Activated T-cell treated with anti-CD3 and anti-CD28 coated beads, Interleukin-2, amount 50 U/mL, for 24 hours (primary cell): ENCODE data around the gene DUSP19.
A peak's percentile ranks its signal among the peaks of the same experiment; 100 is the strongest.

Source experiments
- DNase-seq: peaks from one replicate; pipeline ENCODE4 v3.0.0-alpha.2; 2020
- H3K27ac Mint-ChIP-seq: 2 replicates; pipeline ENCODE4 v1.8.0; 2020; ENCODE audit warnings: mild to moderate bottlenecking, mixed read lengths
- H3K27me3 Mint-ChIP-seq: 2 replicates; pipeline ENCODE4 v1.8.0; 2020; ENCODE audit warnings: mixed read lengths
- H3K36me3 Mint-ChIP-seq: 2 replicates; pipeline ENCODE4 v1.8.0; 2020; ENCODE audit warnings: low read depth, mixed read lengths
- H3K4me1 Mint-ChIP-seq: 2 replicates; pipeline ENCODE4 v1.8.0; 2020; ENCODE audit warnings: low read depth, mixed read lengths
- H3K4me3 Mint-ChIP-seq: 2 replicates; pipeline ENCODE4 v1.8.0; 2020; ENCODE audit warnings: mild to moderate bottlenecking, moderate library complexity, mixed read lengths
- H3K9me3 Mint-ChIP-seq: 2 replicates; pipeline ENCODE4 v1.8.0; 2020; ENCODE audit warnings: mixed read lengths

The DUSP19 gene

GRCh38 chr2:183126635-183127034 is 48.1 kb downstream of the DUSP19 start:
- DNase-seq: no peak
- Mint-ChIP-seq H3K27ac (no peak overlapping the region), H3K4me1 (peaks cover 49% of the 10 kb centered on the region), H3K9me3 (no peaks in the 10 kb centered on the region), H3K36me3 (peaks cover 73% of the 10 kb centered on the region), H3K27me3 (peaks cover 6% of the 10 kb centered on the region), H3K4me3 (peak overlapping the region; percentile 97)

- no peaks in the 10 kb centered on the region for H3K9me3 Mint-ChIP-seq
- H3K36me3 Mint-ChIP-seq: peaks cover 87% of the 10 kb centered on the region
- DNase-seq: no peak
- no peaks in the 10 kb centered on the region for H3K27me3 Mint-ChIP-seq
- no peak overlapping the region for H3K27ac Mint-ChIP-seq
- H3K4me1 Mint-ChIP-seq: peaks cover 22% of the 10 kb centered on the region
- H3K4me3 Mint-ChIP-seq: no peak overlapping the region
These were observed 55.5 kb downstream of the DUSP19 start for GRCh38 chr2:183134016-183134415.

DNA sequence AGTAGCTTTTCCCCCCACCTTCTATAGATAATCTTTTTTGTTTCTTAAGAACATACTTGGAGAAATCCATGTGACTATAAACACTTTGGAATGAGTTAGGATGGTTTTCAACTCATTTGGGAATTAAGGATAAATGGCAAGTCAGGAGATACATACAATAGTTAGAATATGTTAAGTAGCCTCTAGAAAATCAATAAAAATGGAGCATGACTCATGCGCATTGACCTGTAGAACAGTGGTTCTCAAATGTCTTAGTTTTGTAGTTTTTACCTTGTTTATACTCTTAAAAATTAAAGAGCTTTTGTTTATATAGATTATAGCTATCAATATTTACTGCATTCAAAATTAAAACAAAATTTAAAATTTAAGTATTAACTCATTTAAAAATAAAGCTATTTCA is 70.4 kb downstream of the DUSP19 start:
- H3K4me3 Mint-ChIP-seq: no peak overlapping the region
- H3K27me3 Mint-ChIP-seq: no peaks in the 10 kb centered on the region
- H3K27ac Mint-ChIP-seq: no peak overlapping the region
- peaks cover 6% of the 10 kb centered on the region for H3K9me3 Mint-ChIP-seq
- DNase-seq: no peak
- peaks cover 93% of the 10 kb centered on the region for H3K36me3 Mint-ChIP-seq
- peaks cover 15% of the 10 kb centered on the region for H3K4me1 Mint-ChIP-seq

GRCh38 chr2:183149489-183149888 is 70.9 kb downstream of the DUSP19 start:
- peaks cover 1% of the 10 kb centered on the region for H3K9me3 Mint-ChIP-seq

More at GRCh38 chr2:183149489-183149888, 70.9 kb downstream of the DUSP19 start:
- peaks cover 15% of the 10 kb centered on the region for H3K4me1 Mint-ChIP-seq
- H3K36me3 Mint-ChIP-seq: peaks cover 93% of the 10 kb centered on the region
- H3K27ac Mint-ChIP-seq: no peak overlapping the region
- H3K4me3 Mint-ChIP-seq: no peak overlapping the region
- no peaks in the 10 kb centered on the region for H3K27me3 Mint-ChIP-seq
- DNase-seq: no peak
